Thoracic aorta (tissue), 2 donors: Measurements from ENCODE around the gene RNF121. TPM values are rescaled to one million over a fixed set of nuclear protein-coding genes. Genes with fewer than 3 reads are reported as not detected.
A peak's percentile ranks its signal among the peaks of the same experiment; 100 is the strongest.
"Not testable (repeated sequence)": the region's sequence is repeated elsewhere in the genome, so short reads cannot be mapped to it uniquely, and the experiment has no call there.

Experiments
- ATAC-seq: fragments of 150-250 bp; one replicate; pipeline ENCODE4 v1.8.0; 2017; ENCODE audit warnings: low read depth; ENCODE audit not compliant: insufficient number of reproducible peaks, low FRiP score
- DNase-seq: peaks from one replicate; pipeline ENCODE4 v3.0.0-alpha.2; 2020; ENCODE audit warnings: low spot score
- H3K27ac ChIP-seq, 2 donors: fragments of 200-600 bp; sonication (generic); 1 replicate in 1 of 2; 2 replicates in 1 of 2; pipeline ENCODE4 v1.5.1; 2016; ENCODE audit warnings: mild to moderate bottlenecking in 2 of 2, moderate library complexity in 2 of 2
- H3K27me3 ChIP-seq: fragments of 200-600 bp; sonication (generic); replicated peaks from 2 replicates; pipeline ENCODE4 v1.6.0; 2016; ENCODE audit warnings: mild to moderate bottlenecking; ENCODE audit not compliant: insufficient read depth
- H3K36me3 ChIP-seq: fragments of 200-600 bp; sonication (generic); one replicate; pipeline ENCODE4 v1.5.1; 2016
- H3K4me1 ChIP-seq, 2 donors: fragments of 200-600 bp; sonication (generic); 1 replicate in 1 of 2; 2 replicates in 1 of 2; pipeline versions ENCODE4 v1.5.1 to v1.6.0; 2016; ENCODE audit warnings: low read depth in 2 of 2, mild to moderate bottlenecking in 1 of 2; ENCODE audit not compliant: control insufficient read depth in 1 of 2
- H3K4me3 ChIP-seq: fragments of 200-600 bp; sonication (generic); 2 replicates; pipeline ENCODE4 v1.5.1; 2016; ENCODE audit warnings: mild to moderate bottlenecking
- H3K9me3 ChIP-seq: fragments of 200-600 bp; sonication (generic); 2 replicates; pipeline ENCODE4 v1.5.1; 2016
- total RNA-seq, 2 donors: library from RNA; depleted of rRNA; stranded (reverse); fragments of >200 nt; gene quantifications; one replicate each; pipeline versions ENCODE4 v1.1.0 to v1.2.3, GENCODE V29; 2016
- TF ChIP-seq, protein P1 (sequence below): fragments of 200-600 bp; sonication (generic); IDR thresholded peaks from one replicate; pipeline ENCODE4 v1.5.1; 2019; ENCODE audit warnings: antibody characterized with exemption

RNF121 gene
- total RNA-seq, 2 donors from 2014 or later = 50.2 to 74.6 TPM

DNA sequence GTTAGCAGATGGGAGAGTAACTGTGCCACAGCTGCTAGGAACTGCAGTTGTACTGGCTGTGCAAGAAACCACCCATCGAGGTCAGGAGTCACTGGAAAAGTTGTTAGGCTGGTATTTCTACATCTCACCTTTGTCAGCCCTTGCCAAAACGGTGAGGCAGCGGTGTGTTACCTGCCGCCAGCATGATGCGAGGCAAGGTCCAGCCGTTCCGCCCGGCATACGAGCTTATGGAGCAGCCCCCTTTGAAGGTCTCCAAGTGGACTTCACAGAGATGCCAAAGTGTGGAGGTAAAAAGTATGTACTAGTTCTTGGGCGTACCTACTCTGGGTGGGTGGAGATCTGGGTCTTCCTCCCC is 16.9 kb upstream of the RNF121 start:
- ATAC-seq, H3K27me3 ChIP-seq, H3K4me3 ChIP-seq, H3K4me1 ChIP-seq, DNase-seq, H3K27ac ChIP-seq, H3K36me3 ChIP-seq, H3K9me3 ChIP-seq: not testable (repeated sequence)

DNA sequence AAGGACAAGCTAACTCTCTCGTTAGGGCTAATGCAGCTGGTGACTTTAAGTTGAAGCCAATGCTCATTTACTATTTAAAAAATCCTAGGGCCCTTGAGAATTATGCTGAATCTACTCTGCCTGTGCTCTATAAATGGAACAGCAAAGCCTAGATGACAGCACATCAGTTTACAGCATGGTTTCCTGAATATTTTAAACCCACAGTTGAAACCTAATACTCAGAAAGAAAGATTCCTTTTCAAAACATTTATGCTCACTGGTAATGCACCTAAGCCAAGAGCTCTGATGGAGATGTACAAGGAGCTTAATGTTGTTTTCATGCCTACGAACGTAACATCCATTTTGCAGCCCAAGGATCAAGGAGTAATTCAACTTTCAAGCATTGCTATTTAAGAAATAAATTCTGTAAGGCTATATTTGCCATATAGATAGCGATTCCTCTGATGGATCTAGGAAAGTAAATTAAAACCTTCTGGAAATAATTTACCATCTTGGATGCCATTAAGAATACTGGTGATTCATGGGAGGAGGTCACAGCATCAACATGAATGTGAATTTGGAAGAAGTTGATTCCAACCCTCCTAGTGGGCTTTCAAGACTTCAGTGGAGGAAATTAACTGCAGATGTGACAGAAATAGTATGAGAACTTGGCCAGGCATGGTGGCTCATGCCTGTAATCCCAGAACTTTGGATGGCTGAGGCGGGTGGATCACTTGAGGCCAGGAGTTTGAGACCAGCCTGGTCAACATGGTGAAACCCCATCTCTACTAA is 14.9 kb upstream of the RNF121 start:
- no peaks in the 10 kb centered on the region for H3K9me3 ChIP-seq
- no peak for DNase-seq
- no peak overlapping the region for H3K27ac ChIP-seq
- ATAC-seq = no peak
- peaks cover 7% of the 10 kb centered on the region for H3K36me3 ChIP-seq
- no peaks in the 10 kb centered on the region for H3K27me3 ChIP-seq
- TF ChIP-seq, protein P1, sequence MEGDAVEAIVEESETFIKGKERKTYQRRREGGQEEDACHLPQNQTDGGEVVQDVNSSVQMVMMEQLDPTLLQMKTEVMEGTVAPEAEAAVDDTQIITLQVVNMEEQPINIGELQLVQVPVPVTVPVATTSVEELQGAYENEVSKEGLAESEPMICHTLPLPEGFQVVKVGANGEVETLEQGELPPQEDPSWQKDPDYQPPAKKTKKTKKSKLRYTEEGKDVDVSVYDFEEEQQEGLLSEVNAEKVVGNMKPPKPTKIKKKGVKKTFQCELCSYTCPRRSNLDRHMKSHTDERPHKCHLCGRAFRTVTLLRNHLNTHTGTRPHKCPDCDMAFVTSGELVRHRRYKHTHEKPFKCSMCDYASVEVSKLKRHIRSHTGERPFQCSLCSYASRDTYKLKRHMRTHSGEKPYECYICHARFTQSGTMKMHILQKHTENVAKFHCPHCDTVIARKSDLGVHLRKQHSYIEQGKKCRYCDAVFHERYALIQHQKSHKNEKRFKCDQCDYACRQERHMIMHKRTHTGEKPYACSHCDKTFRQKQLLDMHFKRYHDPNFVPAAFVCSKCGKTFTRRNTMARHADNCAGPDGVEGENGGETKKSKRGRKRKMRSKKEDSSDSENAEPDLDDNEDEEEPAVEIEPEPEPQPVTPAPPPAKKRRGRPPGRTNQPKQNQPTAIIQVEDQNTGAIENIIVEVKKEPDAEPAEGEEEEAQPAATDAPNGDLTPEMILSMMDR = no peak
- H3K4me3 ChIP-seq = no peak overlapping the region
- no peaks in the 10 kb centered on the region for H3K4me1 ChIP-seq

DNA sequence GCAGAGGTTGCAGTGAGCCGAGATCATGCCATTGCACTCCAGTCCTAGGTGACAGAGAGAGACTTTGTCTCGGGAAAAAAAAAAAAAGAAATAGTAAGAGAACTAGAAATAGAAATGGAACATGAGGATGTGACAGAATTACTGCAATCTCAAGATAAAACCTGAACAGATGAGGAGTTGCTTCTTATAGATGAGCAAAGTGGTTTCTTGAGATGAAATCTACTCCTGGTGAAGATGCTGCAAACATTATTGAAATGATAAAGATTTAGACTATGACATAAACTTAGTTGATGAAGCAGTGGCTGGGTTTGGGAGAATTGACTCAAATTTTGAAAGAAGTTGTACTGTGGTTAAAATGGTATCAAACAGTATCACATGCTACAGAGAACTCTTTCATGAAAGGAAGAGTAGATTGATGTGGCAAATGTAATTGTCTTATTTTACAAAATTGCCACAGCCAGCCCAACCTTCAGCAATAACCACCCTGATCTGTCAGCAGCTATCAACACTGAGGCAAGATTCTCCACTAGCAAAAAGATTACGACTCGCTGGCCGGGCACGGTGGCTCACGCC is 14.1 kb upstream of the RNF121 start:
- no peak overlapping the region for H3K27ac ChIP-seq
- H3K36me3 ChIP-seq = peaks cover 7% of the 10 kb centered on the region
- DNase-seq = no peak

DNA sequence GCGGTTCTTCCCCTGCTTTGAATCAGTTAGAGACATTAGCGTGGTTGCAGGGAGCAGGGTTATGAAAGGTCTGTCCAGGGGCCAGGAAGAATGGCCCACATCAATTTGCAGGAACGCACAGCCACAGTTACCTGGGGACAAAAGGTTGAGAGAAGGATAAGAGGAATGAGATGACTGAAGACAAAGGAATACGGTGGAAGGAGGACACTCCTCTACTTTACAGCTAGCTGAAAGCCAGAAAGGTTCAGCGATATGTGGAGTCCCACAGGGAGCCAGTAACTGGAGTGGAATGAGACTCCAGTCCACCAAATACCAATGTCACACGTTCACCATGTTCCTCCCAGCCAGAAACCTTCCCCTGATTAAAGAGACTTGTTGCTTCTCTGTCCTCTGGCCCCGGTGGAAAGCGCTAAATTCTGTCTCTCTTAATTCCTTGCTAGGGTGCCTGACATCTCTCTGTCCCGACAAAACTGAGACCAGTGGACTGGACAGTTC is 11.2 kb upstream of the RNF121 start:
- no peak for ATAC-seq
- H3K36me3 ChIP-seq = peaks cover 10% of the 10 kb centered on the region

More for the DNA sequence above, 14.1 kb upstream of the RNF121 start:
- Histone ChIP-seq H3K4me3 (no peak overlapping the region), H3K9me3 (no peaks in the 10 kb centered on the region), H3K27me3 (no peaks in the 10 kb centered on the region), H3K4me1 (no peaks in the 10 kb centered on the region)
- ATAC-seq = no peak
- TF ChIP-seq, protein P1 = no peak

DNA sequence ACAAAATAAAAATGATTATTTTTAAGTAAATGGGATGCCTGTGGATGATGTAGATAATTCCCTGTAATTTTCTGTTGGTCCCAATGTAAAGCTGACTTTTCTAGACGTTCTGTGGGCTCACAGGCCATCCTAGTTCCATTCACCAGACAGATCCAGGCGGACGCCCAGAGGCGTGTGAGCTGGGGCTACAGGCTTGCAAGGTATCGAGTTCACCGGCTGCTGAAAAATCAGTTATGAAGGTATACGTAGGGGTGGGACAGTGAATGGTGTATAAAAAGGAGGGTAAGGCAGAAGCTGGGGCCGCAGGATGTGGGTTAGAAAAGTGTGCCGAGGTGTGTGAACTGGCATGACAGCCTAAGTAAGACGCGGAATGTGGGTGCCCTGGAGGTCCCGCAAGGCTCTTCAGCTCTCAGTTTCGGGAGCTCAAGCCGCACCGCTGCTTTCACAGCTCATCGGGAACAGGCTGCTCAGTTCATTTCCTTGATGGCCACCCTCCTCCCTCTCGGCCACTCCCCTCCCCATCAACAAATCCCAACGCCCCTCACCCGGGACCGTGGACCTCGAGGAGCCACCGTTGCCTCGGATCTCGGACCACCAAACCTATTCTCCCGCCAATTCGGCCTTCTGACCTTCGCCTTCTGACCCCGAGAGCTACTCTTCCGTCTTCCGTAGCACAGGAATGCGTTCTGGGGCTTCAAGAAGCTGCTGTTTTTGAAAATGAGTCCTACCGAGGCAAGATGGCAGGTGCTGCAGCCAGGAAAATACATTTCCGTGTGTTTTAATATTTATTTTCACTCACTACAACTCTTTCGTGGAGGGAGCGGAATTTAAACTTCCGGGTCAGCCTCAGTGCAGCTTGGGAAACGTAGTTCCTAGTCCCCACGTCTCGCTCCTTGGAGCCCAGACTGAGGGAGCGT is 768 bp upstream of the RNF121 start, which contains the start of gene XNDC1N:
TSS of gene XNDC1N (minus strand) at position 775 of the 917 bp plus-strand sequence. CDS start 5,241 bp downstream, outside the sequence.
- Histone ChIP-seq H3K36me3 (no peaks in the 10 kb centered on the region), H3K4me1 (peaks cover 28 to 49% of the 10 kb centered on the region in 2 donors), H3K27ac (peak within 1 kb of the TSS; percentile 86 to 89), H3K9me3 (no peaks in the 10 kb centered on the region), H3K4me3 (peak within 1 kb of the TSS; percentile 92), H3K27me3 (no peaks in the 10 kb centered on the region)
- ATAC-seq = peak; percentile 95
- peak; percentile 7 for DNase-seq
- TF ChIP-seq, protein P1 = no peak

More for the DNA sequence above, 11.2 kb upstream of the RNF121 start:
- TF ChIP-seq, protein P1 = no peak
- Histone ChIP-seq H3K4me1 (no peaks in the 10 kb centered on the region), H3K4me3 (no peak overlapping the region), H3K9me3 (no peaks in the 10 kb centered on the region), H3K27ac (no peak overlapping the region), H3K27me3 (no peaks in the 10 kb centered on the region)
- DNase-seq = no peak
